ENCODE measurements around the gene KIF20A.

KIF20A gene

GRCh38 chr5:138223532-138223931 is 44.6 kb downstream of the KIF20A start:
- H3K4me3 ChIP-seq (ENCODE audit: low read length) = no peak overlapping the region
- no peak for TF ChIP-seq ZNF274 (IDR thresholded peaks at IDR 0.05; ENCODE audit: low read depth, low read length)

GRCh38 chr5:138224712-138225111 is 45.8 kb downstream of the KIF20A start:
- no peak for TF ChIP-seq ZNF274 (IDR thresholded peaks at IDR 0.05; ENCODE audit: low read depth, low read length)
- no peak overlapping the region for H3K4me3 ChIP-seq (ENCODE audit: low read length)

- no peak overlapping the region for H3K4me3 ChIP-seq (ENCODE audit: low read length)
- TF ChIP-seq ZNF274 (IDR thresholded peaks at IDR 0.05; ENCODE audit: low read depth, low read length) = no peak
These were observed 48.0 kb downstream of the KIF20A start for GRCh38 chr5:138226910-138227309.

GRCh38 chr5:138229387-138229786 is 50.5 kb downstream of the KIF20A start:
- no peak for TF ChIP-seq ZNF274 (IDR thresholded peaks at IDR 0.05; ENCODE audit: low read depth, low read length)
- no peak overlapping the region for H3K4me3 ChIP-seq (ENCODE audit: low read length)

GRCh38 chr5:138230261-138230660 is 51.3 kb downstream of the KIF20A start:
- no peak for TF ChIP-seq ZNF274 (IDR thresholded peaks at IDR 0.05; ENCODE audit: low read depth, low read length)

GRCh38 chr5:138230981-138231589 is 52.2 kb downstream of the KIF20A start:
- H3K4me3 ChIP-seq (ENCODE audit: low read length) = no peak overlapping the region
- TF ChIP-seq ZNF274 (IDR thresholded peaks at IDR 0.05; ENCODE audit: low read depth, low read length) = no peak

More at GRCh38 chr5:138230261-138230660, 51.3 kb downstream of the KIF20A start:
- no peak overlapping the region for H3K4me3 ChIP-seq (ENCODE audit: low read length)

- H3K4me3 ChIP-seq (ENCODE audit: low read length) = no peak overlapping the region
- TF ChIP-seq ZNF274 (IDR thresholded peaks at IDR 0.05; ENCODE audit: low read depth, low read length) = no peak
These were observed 54.4 kb downstream of the KIF20A start for GRCh38 chr5:138233280-138233679.

- no peak for TF ChIP-seq ZNF274 (IDR thresholded peaks at IDR 0.05; ENCODE audit: low read depth, low read length)
- no peak overlapping the region for H3K4me3 ChIP-seq (ENCODE audit: low read length)
These were observed 55.7 kb downstream of the KIF20A start for GRCh38 chr5:138234651-138235050.

Data from GM08714 (cell line).